IMR-90 (cell line): ENCODE measurements around the gene GRAMD1A. TPM values are rescaled to one million over a fixed set of nuclear protein-coding genes. Genes with fewer than 3 reads are reported as not detected.

Experiments
- ATAC-seq: fragments of 200-7000 bp; cut with Tn5 transposase; 2 replicates; pipeline ENCODE4 v1.9.1; 2020; ENCODE audit warnings: low read depth, mild to moderate bottlenecking, moderate library complexity
- BruUV-seq: library from RNA; stranded (reverse); fragments of 400-500 nt; replicated peaks from 2 replicates; lab custom pipeline; 2021; lab: Mats Ljungman, UMichigan
- CTCF ChIA-PET: fragments of 300-600 bp; formaldehyde crosslinking; extraction: SDS; loops from one replicate; lab custom pipeline; 2021; ENCODE audit warnings: antibody characterized with exemption; lab: Yijun Ruan, JAX
- POLR2A ChIA-PET: fragments of 300-600 bp; sonication (Branson Sonifier 250); formaldehyde crosslinking; loops from one replicate; lab custom pipeline; 2022; ENCODE audit warnings: antibody characterized with exemption; ENCODE audit not compliant: unreplicated experiment; lab: Charles Lee
- DNase-seq: peaks from one replicate; pipeline ENCODE4 v3.0.0; 2013
- H2AFZ ChIP-seq: replicated peaks from 2 replicates; pipeline ENCODE3; 2013; ENCODE audit warnings: low read length, mild to moderate bottlenecking; ENCODE audit not compliant: poor library complexity
- H2AK5ac ChIP-seq: 2 replicates; pipeline ENCODE4 v1.6.1; 2013; ENCODE audit warnings: low read depth, low read length, inconsistent platforms
- H2AK9ac ChIP-seq: replicated peaks from 2 replicates; pipeline ENCODE3; 2013; ENCODE audit warnings: mild to moderate bottlenecking, low read depth, low read length, moderate library complexity; ENCODE audit not compliant: poor library complexity
- H2BK120ac ChIP-seq: 2 replicates; pipeline ENCODE4 v1.6.1; 2013; ENCODE audit warnings: low read depth, low read length, inconsistent platforms
- H2BK15ac ChIP-seq: 3 replicates; pipeline ENCODE4 v1.6.1; 2013; ENCODE audit warnings: low read depth, low read length, inconsistent platforms
- H2BK20ac ChIP-seq: 2 replicates; pipeline ENCODE4 v1.6.1; 2013; ENCODE audit warnings: low read depth, mild to moderate bottlenecking, inconsistent platforms, low read length, moderate library complexity
- H2BK5ac ChIP-seq: 2 replicates; pipeline ENCODE4 v1.6.1; 2013; ENCODE audit warnings: mild to moderate bottlenecking, low read depth, low read length, inconsistent platforms; ENCODE audit not compliant: poor library complexity, severe bottlenecking
- H3K14ac ChIP-seq: replicated peaks from 2 replicates; pipeline ENCODE4 v1.6.1; 2013; ENCODE audit warnings: low read depth, low read length, inconsistent platforms
- H3K18ac ChIP-seq: 2 replicates; pipeline ENCODE4 v1.6.1; 2013; ENCODE audit warnings: low read depth, low read length, control low read depth
- H3K23ac ChIP-seq: 2 replicates; pipeline ENCODE4 v1.6.1; 2013; ENCODE audit warnings: low read depth, low read length, inconsistent platforms
- H3K27ac ChIP-seq: 2 replicates; pipeline ENCODE4 v1.5.1; 2013; ENCODE audit warnings: mild to moderate bottlenecking, control low read depth, low read length; ENCODE audit not compliant: insufficient read depth
- H3K27me3 ChIP-seq: 2 replicates; pipeline ENCODE4 v1.6.1; 2013; ENCODE audit warnings: low read length; ENCODE audit not compliant: control insufficient read depth, insufficient read depth
- H3K36me3 ChIP-seq: 2 replicates; pipeline ENCODE4 v1.6.1; 2013; ENCODE audit warnings: low read length, mixed read lengths; ENCODE audit not compliant: control insufficient read depth, insufficient read depth
- H3K4ac ChIP-seq: 2 replicates; pipeline ENCODE4 v1.6.1; 2013; ENCODE audit warnings: low read depth, low read length, inconsistent platforms
- H3K4me1 ChIP-seq: 2 replicates; pipeline ENCODE4 v1.6.1; 2013; ENCODE audit warnings: low read length, mixed read lengths; ENCODE audit not compliant: control insufficient read depth, insufficient read depth
- H3K4me2 ChIP-seq: 2 replicates; pipeline ENCODE4 v1.6.1; 2013; ENCODE audit warnings: low read depth, mild to moderate bottlenecking, control low read depth, low read length, moderate library complexity
- H3K4me3 ChIP-seq: 2 replicates; pipeline ENCODE4 v1.5.1; 2013; ENCODE audit warnings: low read depth, mild to moderate bottlenecking, control low read depth, low read length, moderate library complexity; ENCODE audit not compliant: insufficient read depth
- H3K56ac ChIP-seq: 2 replicates; pipeline ENCODE4 v1.6.1; 2013; ENCODE audit warnings: low read length, inconsistent platforms; ENCODE audit not compliant: insufficient read depth; ENCODE audit errors: extremely low read depth
- H3K79me1 ChIP-seq, 2 experiments: 2 replicates each; pipeline ENCODE4 v1.6.1; 2013; ENCODE audit warnings: low read length in 2 of 2, inconsistent platforms in 1 of 2, low read depth in 1 of 2
- H3K9ac ChIP-seq: 2 replicates; pipeline ENCODE4 v1.6.1; 2013; ENCODE audit warnings: low read depth, low read length, control low read depth
- H3K9me1 ChIP-seq: 2 replicates; pipeline ENCODE4 v1.6.1; 2013; ENCODE audit warnings: low read length, inconsistent platforms; ENCODE audit not compliant: insufficient read depth
- H3K9me3 ChIP-seq: 2 replicates; pipeline ENCODE4 v1.6.1; 2013; ENCODE audit warnings: low read length; ENCODE audit not compliant: control insufficient read depth, insufficient read depth
- H4K20me1 ChIP-seq: 2 replicates; pipeline ENCODE4 v1.6.1; 2013; ENCODE audit warnings: low read length, inconsistent platforms; ENCODE audit not compliant: insufficient read depth
- H4K5ac ChIP-seq: 2 replicates; pipeline ENCODE4 v1.6.1; 2013; ENCODE audit warnings: mild to moderate bottlenecking, low read depth, low read length, control low read depth
- H4K8ac ChIP-seq, 2 experiments: 2 replicates each; pipeline ENCODE4 v1.6.1; 2013; ENCODE audit warnings: low read depth in 2 of 2, low read length in 2 of 2, control low read depth in 1 of 2, inconsistent platforms in 1 of 2
- H4K91ac ChIP-seq: 2 replicates; pipeline ENCODE4 v1.6.1; 2013; ENCODE audit warnings: low read depth, low read length, inconsistent platforms; ENCODE audit not compliant: insufficient read depth
- CEBPB ChIP-seq: IDR thresholded peaks from 2 replicates; pipeline ENCODE4 v1.6.1; 2012; ENCODE audit warnings: low read depth, low read length, improper control_type of control experiment
- CHD1 ChIP-seq: IDR thresholded peaks from 2 replicates; pipeline ENCODE4 v1.6.1; 2012; ENCODE audit warnings: low read depth, low read length, improper control_type of control experiment
- FOS ChIP-seq: fragments of 150-350 bp; IDR thresholded peaks from 2 replicates; pipeline ENCODE4 v1.6.1; 2016; ENCODE audit warnings: low read depth, low read length
- MXI1 ChIP-seq: IDR thresholded peaks from 2 replicates; pipeline ENCODE4 v1.6.1; 2012; ENCODE audit warnings: low read depth, mild to moderate bottlenecking, low read length, moderate library complexity, borderline replicate concordance
- RCOR1 ChIP-seq: IDR thresholded peaks from 2 replicates; pipeline ENCODE4 v1.6.1; 2012; ENCODE audit warnings: mild to moderate bottlenecking, low read length, improper control_type of control experiment; ENCODE audit not compliant: insufficient replicate concordance
- RFX5 ChIP-seq: IDR thresholded peaks from 2 replicates; pipeline ENCODE4 v1.8.0; 2012; ENCODE audit warnings: low read depth, mild to moderate bottlenecking, low read length, moderate library complexity
- whole genome bisulfite sequencing, 2 experiments: methylation state at CpG; one replicate each; pipeline versions ENCODE4 v1.1.5 to v1.1.7; 2013; ENCODE audit warnings: missing lambda C conversion rate in 2 of 2; ENCODE audit not compliant: insufficient read length in 1 of 2; ENCODE audit errors: extremely low coverage in 2 of 2; 5-methylcytosine and 5-hydroxymethylcytosine counted together
- dilution Hi-C: fragments of 300-500 bp; cut with HindIII; formaldehyde crosslinking; loops from one replicate; pipeline ENCODE4 v1.14.3; 2018; ENCODE audit warnings: low sequenced_read_pairs; ENCODE audit not compliant: unreplicated experiment
- in situ Hi-C: fragments of 300-500 bp; cut with MboI; formaldehyde crosslinking; loops from 3 replicates; pipeline ENCODE4 v1.14.3; 2019; ENCODE audit warnings: low sequenced_read_pairs, inconsistent platforms, mixed read lengths
- intact Hi-C: fragments of 100-400 bp; cut with micrococcal nuclease; formaldehyde crosslinking; loops from 2 replicates; pipeline ENCODE4 v1.10.0; 2022
- polyA plus RNA-seq, 3 experiments: library from polyadenylated mRNA; depleted of rRNA; stranded (reverse); fragments of >200 nt; gene quantifications; 2 replicates each; pipeline ENCODE4 v1.2.3, GENCODE V29; 2012; ENCODE audit warnings: low replicate concordance in 1 of 3
- total RNA-seq: library from RNA; depleted of rRNA; stranded (reverse); fragments of >200 nt; gene quantifications from 2 replicates; pipeline ENCODE4 v1.2.3, GENCODE V29; 2012
- TF ChIP-seq, protein P1 (sequence below): conservative IDR thresholded peaks from 2 replicates; pipeline ENCODE4 v1.5.1; 2012; ENCODE audit warnings: mild to moderate bottlenecking, low read depth, low read length, improper control_type of control experiment
- TF ChIP-seq, protein P2 (sequence below): fragments of 150-350 bp; IDR thresholded peaks from 2 replicates; pipeline ENCODE4 v1.6.1; 2017; ENCODE audit warnings: mild to moderate bottlenecking, antibody characterized with exemption, low read length, low read depth

GRAMD1A gene
- total and polyA plus RNA-seq, 2 of the 4 experiments (the other 2 are of a cell fraction) = 11.1 to 63.0 TPM

DNA sequence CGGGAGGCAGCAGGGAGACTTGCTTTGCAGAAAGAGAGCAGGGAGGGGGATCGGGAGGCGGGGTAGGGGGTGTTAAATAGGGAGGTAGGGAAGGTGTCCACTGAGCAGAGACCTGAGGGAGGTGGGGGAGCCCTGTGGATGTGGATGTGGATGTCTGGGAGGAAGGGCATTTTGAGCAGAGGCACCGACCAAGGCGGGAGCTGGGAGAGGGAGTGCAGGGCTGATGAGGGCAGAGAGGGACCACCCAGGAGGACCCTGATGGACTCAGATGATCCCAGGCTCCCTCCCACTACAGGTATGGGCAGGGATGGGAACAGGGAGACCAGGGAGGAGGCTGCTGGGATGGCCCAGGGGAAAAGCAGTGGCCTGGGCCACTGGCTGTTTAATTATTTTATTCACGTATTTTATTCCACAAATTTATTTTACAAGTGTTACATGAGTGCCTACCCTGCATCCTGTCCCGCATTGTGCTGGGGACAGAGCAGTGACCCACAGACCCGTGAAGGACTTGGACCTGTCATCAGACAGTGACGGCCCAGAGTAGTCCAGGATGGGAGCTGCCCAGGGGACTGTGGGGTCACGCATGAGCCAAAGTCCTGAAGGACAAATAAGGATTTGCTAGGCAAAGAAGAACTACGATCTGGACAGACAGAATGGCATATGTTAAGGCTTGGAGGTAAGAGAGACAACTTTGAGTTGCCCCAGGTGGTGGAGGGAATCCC is 5.3 kb downstream of the GRAMD1A start:
- peak overlapping the region; percentile 21; the same call in 1 of the 2 replicates for H4K91ac ChIP-seq
- peaks cover 19% of the 10 kb centered on the region for H3K4me1 ChIP-seq
- peak overlapping the region; percentile 60 for H3K14ac ChIP-seq
- H3K36me3 ChIP-seq = peaks cover 30% of the 10 kb centered on the region
- no peak for ATAC-seq
- H3K79me1 ChIP-seq = peaks cover 26 to 85% of the 10 kb centered on the region in 2 experiments
- H3K27ac ChIP-seq = peak overlapping the region; percentile 15; the same call in 1 of the 2 replicates
- DNase-seq = no peak
- no peak overlapping the region for H4K5ac ChIP-seq
- H2BK5ac ChIP-seq = peak overlapping the region; percentile 66
- peak overlapping the region in 1 of 2 experiments; percentile 54; a peak in 2 of 4 replicates for H4K8ac ChIP-seq
- peaks cover 23% of the 10 kb centered on the region for H3K9me1 ChIP-seq
- no peak overlapping the region for H3K4me3 ChIP-seq
- peak overlapping the region; percentile 70 for H3K4ac ChIP-seq
- H2AK9ac ChIP-seq = no peak overlapping the region
- peak overlapping the region; percentile 34; the same call in 1 of the 3 replicates for H2BK15ac ChIP-seq
- intact Hi-C loops (no loop called here), dilution Hi-C loops (no loop called here), in situ Hi-C loops (no loop called here)
- peak overlapping the region; percentile 43; the same call in 1 of the 2 replicates for H2BK20ac ChIP-seq
- H2AK5ac ChIP-seq = peak overlapping the region; percentile 70; the same call in 1 of the 2 replicates
- ChIA-PET POLR2A (no interaction called here), CTCF (interaction anchor here (0.6 kb wide), 1 partner anchor 285 kb away, joined by 12 read pairs; no protein-coding TSS in a partner anchor)
- H2BK120ac ChIP-seq = 0 out of 2 replicates have a peak overlapping the region, but pooled peaks have one; percentile 53
- no peak overlapping the region for H3K56ac ChIP-seq
- peaks cover 63% of the 10 kb centered on the region for H4K20me1 ChIP-seq
- peak overlapping the region; percentile 63; the same call in 1 of the 2 replicates for H3K23ac ChIP-seq
- WGBS, 2 experiments = 88% methylated on average over 6 of the region's 11 CpGs; no CpG with 5 or more reads in 1 of the 2 experiments
- H3K18ac ChIP-seq = no peak overlapping the region
- no peak overlapping the region for H2AFZ ChIP-seq
- BruUV-seq = no TSS peak
- no peaks in the 10 kb centered on the region for H3K9me3 ChIP-seq
- H3K9ac ChIP-seq = no peak overlapping the region
- no peak overlapping the region for H3K4me2 ChIP-seq
- TF ChIP-seq CHD1 (no peak), CEBPB (no peak), MXI1 (no peak), RFX5 (no peak), FOS (no peak), RCOR1 (no peak)
- TF ChIP-seq, protein P1, sequence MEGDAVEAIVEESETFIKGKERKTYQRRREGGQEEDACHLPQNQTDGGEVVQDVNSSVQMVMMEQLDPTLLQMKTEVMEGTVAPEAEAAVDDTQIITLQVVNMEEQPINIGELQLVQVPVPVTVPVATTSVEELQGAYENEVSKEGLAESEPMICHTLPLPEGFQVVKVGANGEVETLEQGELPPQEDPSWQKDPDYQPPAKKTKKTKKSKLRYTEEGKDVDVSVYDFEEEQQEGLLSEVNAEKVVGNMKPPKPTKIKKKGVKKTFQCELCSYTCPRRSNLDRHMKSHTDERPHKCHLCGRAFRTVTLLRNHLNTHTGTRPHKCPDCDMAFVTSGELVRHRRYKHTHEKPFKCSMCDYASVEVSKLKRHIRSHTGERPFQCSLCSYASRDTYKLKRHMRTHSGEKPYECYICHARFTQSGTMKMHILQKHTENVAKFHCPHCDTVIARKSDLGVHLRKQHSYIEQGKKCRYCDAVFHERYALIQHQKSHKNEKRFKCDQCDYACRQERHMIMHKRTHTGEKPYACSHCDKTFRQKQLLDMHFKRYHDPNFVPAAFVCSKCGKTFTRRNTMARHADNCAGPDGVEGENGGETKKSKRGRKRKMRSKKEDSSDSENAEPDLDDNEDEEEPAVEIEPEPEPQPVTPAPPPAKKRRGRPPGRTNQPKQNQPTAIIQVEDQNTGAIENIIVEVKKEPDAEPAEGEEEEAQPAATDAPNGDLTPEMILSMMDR = no peak
- TF ChIP-seq, protein P2, sequence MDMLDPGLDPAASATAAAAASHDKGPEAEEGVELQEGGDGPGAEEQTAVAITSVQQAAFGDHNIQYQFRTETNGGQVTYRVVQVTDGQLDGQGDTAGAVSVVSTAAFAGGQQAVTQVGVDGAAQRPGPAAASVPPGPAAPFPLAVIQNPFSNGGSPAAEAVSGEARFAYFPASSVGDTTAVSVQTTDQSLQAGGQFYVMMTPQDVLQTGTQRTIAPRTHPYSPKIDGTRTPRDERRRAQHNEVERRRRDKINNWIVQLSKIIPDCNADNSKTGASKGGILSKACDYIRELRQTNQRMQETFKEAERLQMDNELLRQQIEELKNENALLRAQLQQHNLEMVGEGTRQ = no peak
- no peaks in the 10 kb centered on the region for H3K27me3 ChIP-seq
